DMS153 treated with DMSO at 0.1 percent for 48 hours (cell line): ENCODE data around the gene FICD.
"Not testable (repeated sequence)": the region's sequence is repeated elsewhere in the genome, so short reads cannot be mapped to it uniquely, and the experiment has no call there.

Experiments used
- DNase-seq: peaks from one replicate; lab custom pipeline; 2025; ENCODE audit not compliant: unreplicated experiment; lab: John Stamatoyannopoulos, UW

The FICD gene

GRCh38 chr12:108514973-108515814 is at the start of gene FICD:
Gene FICD (plus strand): TSS chr12:108515277. CDS start chr12:108516973, 1,696 bp downstream.
- peak; percentile 98 for DNase-seq

GRCh38 chr12:108465417-108465816 is 49.7 kb upstream of the FICD start:
- no peak for DNase-seq

GRCh38 chr12:108468196-108468968 is 46.7 kb upstream of the FICD start:
- DNase-seq, result no peak

GRCh38 chr12:108473400-108474055 is 41.5 kb upstream of the FICD start:
- DNase-seq, result no peak

GRCh38 chr12:108475396-108475795 is 39.7 kb upstream of the FICD start:
- no peak for DNase-seq

GRCh38 chr12:108477055-108477880 is 37.8 kb upstream of the FICD start:
- no peak for DNase-seq

- no peak for DNase-seq
Observed at GRCh38 chr12:108477881-108478259, 37.2 kb upstream of the FICD start.

- no peak for DNase-seq
Observed at GRCh38 chr12:108478611-108479206, 36.4 kb upstream of the FICD start.

- DNase-seq, result no peak
Observed at GRCh38 chr12:108479364-108480070, 35.6 kb upstream of the FICD start.

GRCh38 chr12:108482717-108483212 is 32.3 kb upstream of the FICD start:
- DNase-seq, result no peak

- DNase-seq, result no peak
Observed at GRCh38 chr12:108483213-108484059, 31.6 kb upstream of the FICD start.

GRCh38 chr12:108484431-108484830 is 30.6 kb upstream of the FICD start:
- no peak for DNase-seq

GRCh38 chr12:108484845-108485244 is 30.2 kb upstream of the FICD start:
- DNase-seq, result no peak

GRCh38 chr12:108485371-108485770 is 29.7 kb upstream of the FICD start:
- not testable (repeated sequence) for DNase-seq

- DNase-seq, result not testable (repeated sequence)
Observed at GRCh38 chr12:108487029-108487428, 28.0 kb upstream of the FICD start.

- no peak for DNase-seq
Observed at GRCh38 chr12:108491256-108491655, 23.8 kb upstream of the FICD start.

GRCh38 chr12:108495054-108495453 is 20.0 kb upstream of the FICD start:
- no peak for DNase-seq

GRCh38 chr12:108495823-108496579 is 19.1 kb upstream of the FICD start:
- no peak for DNase-seq
